Rectal smooth muscle tissue (tissue), 1 donor: Measurements from ENCODE around the gene SMARCA4.

Experiments used
- H3K27ac ChIP-seq: one replicate; pipeline ENCODE4 v1.7.0; 2013; ENCODE audit warnings: low read depth, low read length, inconsistent platforms
- H3K27me3 ChIP-seq: one replicate; pipeline ENCODE4 v1.7.0; 2013; ENCODE audit warnings: low read length; ENCODE audit not compliant: control insufficient read depth, insufficient read depth
- H3K36me3 ChIP-seq: one replicate; pipeline ENCODE4 v1.7.0; 2013; ENCODE audit warnings: low read length; ENCODE audit not compliant: control insufficient read depth, insufficient read depth
- H3K4me1 ChIP-seq: one replicate; pipeline ENCODE4 v1.7.0; 2013; ENCODE audit warnings: low read length; ENCODE audit not compliant: control insufficient read depth, insufficient read depth
- H3K4me3 ChIP-seq: one replicate; pipeline ENCODE4 v1.7.0; 2013; ENCODE audit warnings: low read length
- H3K9ac ChIP-seq: one replicate; pipeline ENCODE4 v1.7.0; 2013; ENCODE audit warnings: low read length

The SMARCA4 gene

GRCh38 chr19:11014403-11014911 lies 53.6 kb downstream of the SMARCA4 start:
- H3K36me3 ChIP-seq, result peaks cover 50% of the 10 kb centered on the region
- H3K27ac ChIP-seq, result no peak overlapping the region
- H3K4me1 ChIP-seq, result no peaks in the 10 kb centered on the region
- no peak overlapping the region for H3K4me3 ChIP-seq
- H3K9ac ChIP-seq, result no peak overlapping the region
- H3K27me3 ChIP-seq, result no peaks in the 10 kb centered on the region

GRCh38 chr19:11016631-11017030 lies 55.8 kb downstream of the SMARCA4 start:
- Histone ChIP-seq H3K27ac (no peak overlapping the region), H3K27me3 (no peaks in the 10 kb centered on the region), H3K4me1 (no peaks in the 10 kb centered on the region), H3K4me3 (no peak overlapping the region), H3K9ac (no peak overlapping the region), H3K36me3 (peaks cover 57% of the 10 kb centered on the region)

- no peak overlapping the region for H3K9ac ChIP-seq
- H3K27ac ChIP-seq, result no peak overlapping the region
Observed at GRCh38 chr19:11017275-11018035, 56.6 kb downstream of the SMARCA4 start.

GRCh38 chr19:11018179-11018578 lies 57.3 kb downstream of the SMARCA4 start:
- Histone ChIP-seq H3K36me3 (peaks cover 61% of the 10 kb centered on the region), H3K27ac (no peak overlapping the region), H3K27me3 (no peaks in the 10 kb centered on the region), H3K4me3 (no peak overlapping the region), H3K9ac (no peak overlapping the region), H3K4me1 (no peaks in the 10 kb centered on the region)

More at GRCh38 chr19:11017275-11018035, 56.6 kb downstream of the SMARCA4 start:
- Histone ChIP-seq H3K36me3 (peaks cover 62% of the 10 kb centered on the region), H3K4me3 (no peak overlapping the region), H3K27me3 (no peaks in the 10 kb centered on the region), H3K4me1 (no peaks in the 10 kb centered on the region)

GRCh38 chr19:11018763-11019162 lies 57.9 kb downstream of the SMARCA4 start:
- Histone ChIP-seq H3K4me1 (no peaks in the 10 kb centered on the region), H3K27me3 (no peaks in the 10 kb centered on the region), H3K4me3 (no peak overlapping the region), H3K36me3 (peaks cover 62% of the 10 kb centered on the region), H3K9ac (no peak overlapping the region), H3K27ac (no peak overlapping the region)

- H3K4me1 ChIP-seq, result no peaks in the 10 kb centered on the region
- H3K27ac ChIP-seq, result no peak overlapping the region
- H3K27me3 ChIP-seq, result no peaks in the 10 kb centered on the region
- H3K36me3 ChIP-seq, result peaks cover 63% of the 10 kb centered on the region
- no peak overlapping the region for H3K9ac ChIP-seq
- H3K4me3 ChIP-seq, result no peak overlapping the region
Observed at GRCh38 chr19:11019262-11019661, 58.4 kb downstream of the SMARCA4 start.

GRCh38 chr19:11019824-11020223 lies 59.0 kb downstream of the SMARCA4 start:
- H3K4me1 ChIP-seq, result no peaks in the 10 kb centered on the region
- H3K27ac ChIP-seq, result no peak overlapping the region
- peaks cover 65% of the 10 kb centered on the region for H3K36me3 ChIP-seq

GRCh38 chr19:11020423-11020822 lies 59.6 kb downstream of the SMARCA4 start:
- Histone ChIP-seq H3K9ac (no peak overlapping the region), H3K4me3 (no peak overlapping the region), H3K4me1 (no peaks in the 10 kb centered on the region), H3K27ac (no peak overlapping the region), H3K36me3 (peaks cover 64% of the 10 kb centered on the region), H3K27me3 (no peaks in the 10 kb centered on the region)

More at GRCh38 chr19:11019824-11020223, 59.0 kb downstream of the SMARCA4 start:
- no peaks in the 10 kb centered on the region for H3K27me3 ChIP-seq
- no peak overlapping the region for H3K9ac ChIP-seq
- no peak overlapping the region for H3K4me3 ChIP-seq

GRCh38 chr19:11020982-11021759 lies 60.3 kb downstream of the SMARCA4 start:
- no peaks in the 10 kb centered on the region for H3K4me1 ChIP-seq
- no peak overlapping the region for H3K4me3 ChIP-seq
- no peak overlapping the region for H3K27ac ChIP-seq
- no peaks in the 10 kb centered on the region for H3K27me3 ChIP-seq
- no peak overlapping the region for H3K9ac ChIP-seq
- H3K36me3 ChIP-seq, result peaks cover 70% of the 10 kb centered on the region

GRCh38 chr19:11021760-11022144 lies 60.9 kb downstream of the SMARCA4 start:
- Histone ChIP-seq H3K9ac (no peak overlapping the region), H3K4me1 (no peaks in the 10 kb centered on the region), H3K27ac (no peak overlapping the region), H3K4me3 (no peak overlapping the region), H3K27me3 (no peaks in the 10 kb centered on the region), H3K36me3 (peaks cover 71% of the 10 kb centered on the region)

GRCh38 chr19:11023016-11023415 lies 62.2 kb downstream of the SMARCA4 start:
- no peak overlapping the region for H3K27ac ChIP-seq
- peaks cover 71% of the 10 kb centered on the region for H3K36me3 ChIP-seq

GRCh38 chr19:11023710-11024109 lies 62.9 kb downstream of the SMARCA4 start:
- no peak overlapping the region for H3K27ac ChIP-seq
- H3K9ac ChIP-seq, result no peak overlapping the region
- no peak overlapping the region for H3K4me3 ChIP-seq
- no peaks in the 10 kb centered on the region for H3K27me3 ChIP-seq
- no peaks in the 10 kb centered on the region for H3K4me1 ChIP-seq
- peaks cover 74% of the 10 kb centered on the region for H3K36me3 ChIP-seq

More at GRCh38 chr19:11023016-11023415, 62.2 kb downstream of the SMARCA4 start:
- H3K9ac ChIP-seq, result no peak overlapping the region
- no peaks in the 10 kb centered on the region for H3K4me1 ChIP-seq
- H3K4me3 ChIP-seq, result no peak overlapping the region
- no peaks in the 10 kb centered on the region for H3K27me3 ChIP-seq
